HG03175 (cell line): ENCODE data around the gene C6orf141.

Source experiments
- ATAC-seq: cut with Tn5 transposase; IDR thresholded peaks from one replicate; pipeline ENCODE4 v1.9.1; 2021; ENCODE audit warnings: mild to moderate bottlenecking, moderate library complexity; ENCODE audit not compliant: unreplicated experiment

C6orf141 gene

GRCh38 chr6:49539102-49539501 is 11.4 kb upstream of the C6orf141 start:
- ATAC-seq = no peak

GRCh38 chr6:49540614-49541013 is 9.9 kb upstream of the C6orf141 start:
- no peak for ATAC-seq

- no peak for ATAC-seq
Observed at GRCh38 chr6:49541210-49541724, 9.2 kb upstream of the C6orf141 start.

GRCh38 chr6:49541936-49542335 is 8.5 kb upstream of the C6orf141 start:
- ATAC-seq = no peak

GRCh38 chr6:49543087-49543858 is 7.2 kb upstream of the C6orf141 start:
- no peak for ATAC-seq

- ATAC-seq = no peak
Observed at GRCh38 chr6:49546331-49546730, 4.1 kb upstream of the C6orf141 start.

GRCh38 chr6:49548613-49549304 is 1.7 kb upstream of the C6orf141 start:
- no peak for ATAC-seq

- no peak for ATAC-seq
Observed at GRCh38 chr6:49549691-49550491, 577 bp upstream of the C6orf141 start.

- peak; percentile 41 for ATAC-seq
Observed at GRCh38 chr6:49551078-49551865, 804 bp downstream of the C6orf141 start.

- ATAC-seq = peak; percentile 37
Observed at GRCh38 chr6:49551866-49552129, 1.3 kb downstream of the C6orf141 start.

GRCh38 chr6:49552596-49552995 is 2.1 kb downstream of the C6orf141 start:
- no peak for ATAC-seq

- ATAC-seq = no peak
Observed at GRCh38 chr6:49553384-49553783, 2.9 kb downstream of the C6orf141 start.

GRCh38 chr6:49555951-49556350 is 5.5 kb downstream of the C6orf141 start:
- no peak for ATAC-seq

GRCh38 chr6:49556429-49556837 is 6.0 kb downstream of the C6orf141 start:
- ATAC-seq = no peak

GRCh38 chr6:49557177-49557576 is 6.7 kb downstream of the C6orf141 start:
- no peak for ATAC-seq

GRCh38 chr6:49558238-49558637 is 7.8 kb downstream of the C6orf141 start:
- no peak for ATAC-seq

- ATAC-seq = no peak
Observed at GRCh38 chr6:49563006-49563886, 12.8 kb downstream of the C6orf141 start.

- no peak for ATAC-seq
Observed at GRCh38 chr6:49564552-49564951, 14.1 kb downstream of the C6orf141 start.

- ATAC-seq = no peak
Observed at GRCh38 chr6:49565261-49565660, 14.8 kb downstream of the C6orf141 start.

- ATAC-seq = no peak
Observed at GRCh38 chr6:49565855-49566254, 15.4 kb downstream of the C6orf141 start.
